H1 (cell line): Measurements from ENCODE around the gene ITPR1.

Experiments
- ASH2L ChIP-seq: fragments of 200-600, 300-600 bp; sonication (generic); IDR thresholded peaks from one replicate; pipeline ENCODE4 v1.7.1; 2017; ENCODE audit warnings: low read length
- CEBPB ChIP-seq: IDR thresholded peaks from 2 replicates; pipeline ENCODE4 v1.6.1; 2012; ENCODE audit warnings: low read depth, low read length
- JUND ChIP-seq: IDR thresholded peaks from 2 replicates; pipeline ENCODE4 v1.6.1; 2011; ENCODE audit warnings: mild to moderate bottlenecking, improper control_type of control experiment, low read length
- POU5F1 ChIP-seq: IDR thresholded peaks from 2 replicates; pipeline ENCODE4 v1.6.1; 2011; ENCODE audit warnings: low read depth, mild to moderate bottlenecking, low read length, moderate library complexity
- RAD21 ChIP-seq, 2 experiments: IDR thresholded peaks in 1 of 2; conservative IDR thresholded peaks in 1 of 2; 2 replicates each; pipeline ENCODE4 v1.6.1; 2011; ENCODE audit warnings: low read depth in 2 of 2, low read length in 2 of 2, improper control_type of control experiment in 1 of 2, inconsistent platforms in 1 of 2, mild to moderate bottlenecking in 1 of 2, moderate library complexity in 1 of 2
- TAF1 ChIP-seq: IDR thresholded peaks from 2 replicates; pipeline ENCODE4 v1.6.1; 2011; ENCODE audit warnings: mild to moderate bottlenecking, low read depth, low read length
- TF ChIP-seq, protein P1 (sequence below), 3 experiments: IDR thresholded peaks; 1 replicate in 2 of 3; 2 replicates in 1 of 3; pipeline versions ENCODE4 v1.5.1 to v1.6.1; 2011; ENCODE audit warnings: low read length in 3 of 3, mild to moderate bottlenecking in 3 of 3, inconsistent platforms in 2 of 3, low read depth in 1 of 3, moderate library complexity in 1 of 3; ENCODE audit not compliant: insufficient read depth in 1 of 3; ENCODE audit errors: control extremely low read depth in 1 of 3
- TF ChIP-seq, protein P2 (sequence below): fragments of 300-600 bp; sonication (generic); IDR thresholded peaks from 2 replicates; pipeline ENCODE4 v1.7.1; 2012; ENCODE audit warnings: low read length, moderate library complexity, mild to moderate bottlenecking, inconsistent platforms; ENCODE audit not compliant: insufficient replicate concordance

DNA sequence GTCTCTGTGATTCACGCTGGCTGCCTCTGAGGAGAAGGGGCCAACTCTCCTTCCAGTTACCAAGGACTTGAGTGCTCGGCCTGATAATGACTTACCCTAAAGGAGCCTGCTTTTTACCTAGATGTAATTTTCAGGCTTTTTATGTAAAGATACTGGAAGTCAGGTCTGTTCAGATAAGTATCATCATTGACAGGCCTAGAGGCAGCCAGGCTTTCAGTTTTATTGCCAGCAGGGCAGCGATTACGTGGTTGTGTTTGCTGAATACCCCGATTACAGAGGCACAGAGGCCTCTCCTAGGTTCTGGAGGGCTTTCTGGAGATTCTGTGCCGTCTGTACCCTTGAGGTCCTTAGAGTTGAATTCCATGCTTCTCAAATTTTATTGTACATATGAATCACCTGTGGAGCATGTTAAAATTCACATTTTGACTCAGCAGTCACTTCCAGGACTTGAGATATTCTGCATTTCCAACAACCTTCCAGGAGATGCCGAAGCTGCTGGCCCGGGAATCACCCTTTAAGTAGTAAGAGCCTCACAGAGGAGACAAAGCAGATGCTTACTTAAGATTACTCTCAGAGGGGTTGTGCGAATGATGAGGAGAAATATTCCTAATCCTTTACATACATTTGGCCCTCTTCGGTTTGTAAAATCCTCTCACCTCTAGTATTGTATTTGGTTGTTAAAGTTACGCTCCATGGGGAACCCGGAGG is 326.0 kb downstream of the ITPR1 start:
- TF ChIP-seq CEBPB (no peak), POU5F1 (no peak), TAF1 (no peak), ASH2L (no peak), RAD21 (IDR thresholded peaks at IDR 0.05 in 1 of 2, conservative IDR thresholded peaks at IDR 0.05 in 1 of 2; ENCODE audit: low read depth in 2 of 2, low read length in 2 of 2) (no peak), JUND (no peak)
- TF ChIP-seq, protein P1, sequence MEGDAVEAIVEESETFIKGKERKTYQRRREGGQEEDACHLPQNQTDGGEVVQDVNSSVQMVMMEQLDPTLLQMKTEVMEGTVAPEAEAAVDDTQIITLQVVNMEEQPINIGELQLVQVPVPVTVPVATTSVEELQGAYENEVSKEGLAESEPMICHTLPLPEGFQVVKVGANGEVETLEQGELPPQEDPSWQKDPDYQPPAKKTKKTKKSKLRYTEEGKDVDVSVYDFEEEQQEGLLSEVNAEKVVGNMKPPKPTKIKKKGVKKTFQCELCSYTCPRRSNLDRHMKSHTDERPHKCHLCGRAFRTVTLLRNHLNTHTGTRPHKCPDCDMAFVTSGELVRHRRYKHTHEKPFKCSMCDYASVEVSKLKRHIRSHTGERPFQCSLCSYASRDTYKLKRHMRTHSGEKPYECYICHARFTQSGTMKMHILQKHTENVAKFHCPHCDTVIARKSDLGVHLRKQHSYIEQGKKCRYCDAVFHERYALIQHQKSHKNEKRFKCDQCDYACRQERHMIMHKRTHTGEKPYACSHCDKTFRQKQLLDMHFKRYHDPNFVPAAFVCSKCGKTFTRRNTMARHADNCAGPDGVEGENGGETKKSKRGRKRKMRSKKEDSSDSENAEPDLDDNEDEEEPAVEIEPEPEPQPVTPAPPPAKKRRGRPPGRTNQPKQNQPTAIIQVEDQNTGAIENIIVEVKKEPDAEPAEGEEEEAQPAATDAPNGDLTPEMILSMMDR (IDR thresholded peaks at IDR 0.05; ENCODE audit: control extremely low read depth in 1 of 3, insufficient read depth in 1 of 3, low read depth in 1 of 3, low read length in 3 of 3) = no peak
- TF ChIP-seq, protein P2, sequence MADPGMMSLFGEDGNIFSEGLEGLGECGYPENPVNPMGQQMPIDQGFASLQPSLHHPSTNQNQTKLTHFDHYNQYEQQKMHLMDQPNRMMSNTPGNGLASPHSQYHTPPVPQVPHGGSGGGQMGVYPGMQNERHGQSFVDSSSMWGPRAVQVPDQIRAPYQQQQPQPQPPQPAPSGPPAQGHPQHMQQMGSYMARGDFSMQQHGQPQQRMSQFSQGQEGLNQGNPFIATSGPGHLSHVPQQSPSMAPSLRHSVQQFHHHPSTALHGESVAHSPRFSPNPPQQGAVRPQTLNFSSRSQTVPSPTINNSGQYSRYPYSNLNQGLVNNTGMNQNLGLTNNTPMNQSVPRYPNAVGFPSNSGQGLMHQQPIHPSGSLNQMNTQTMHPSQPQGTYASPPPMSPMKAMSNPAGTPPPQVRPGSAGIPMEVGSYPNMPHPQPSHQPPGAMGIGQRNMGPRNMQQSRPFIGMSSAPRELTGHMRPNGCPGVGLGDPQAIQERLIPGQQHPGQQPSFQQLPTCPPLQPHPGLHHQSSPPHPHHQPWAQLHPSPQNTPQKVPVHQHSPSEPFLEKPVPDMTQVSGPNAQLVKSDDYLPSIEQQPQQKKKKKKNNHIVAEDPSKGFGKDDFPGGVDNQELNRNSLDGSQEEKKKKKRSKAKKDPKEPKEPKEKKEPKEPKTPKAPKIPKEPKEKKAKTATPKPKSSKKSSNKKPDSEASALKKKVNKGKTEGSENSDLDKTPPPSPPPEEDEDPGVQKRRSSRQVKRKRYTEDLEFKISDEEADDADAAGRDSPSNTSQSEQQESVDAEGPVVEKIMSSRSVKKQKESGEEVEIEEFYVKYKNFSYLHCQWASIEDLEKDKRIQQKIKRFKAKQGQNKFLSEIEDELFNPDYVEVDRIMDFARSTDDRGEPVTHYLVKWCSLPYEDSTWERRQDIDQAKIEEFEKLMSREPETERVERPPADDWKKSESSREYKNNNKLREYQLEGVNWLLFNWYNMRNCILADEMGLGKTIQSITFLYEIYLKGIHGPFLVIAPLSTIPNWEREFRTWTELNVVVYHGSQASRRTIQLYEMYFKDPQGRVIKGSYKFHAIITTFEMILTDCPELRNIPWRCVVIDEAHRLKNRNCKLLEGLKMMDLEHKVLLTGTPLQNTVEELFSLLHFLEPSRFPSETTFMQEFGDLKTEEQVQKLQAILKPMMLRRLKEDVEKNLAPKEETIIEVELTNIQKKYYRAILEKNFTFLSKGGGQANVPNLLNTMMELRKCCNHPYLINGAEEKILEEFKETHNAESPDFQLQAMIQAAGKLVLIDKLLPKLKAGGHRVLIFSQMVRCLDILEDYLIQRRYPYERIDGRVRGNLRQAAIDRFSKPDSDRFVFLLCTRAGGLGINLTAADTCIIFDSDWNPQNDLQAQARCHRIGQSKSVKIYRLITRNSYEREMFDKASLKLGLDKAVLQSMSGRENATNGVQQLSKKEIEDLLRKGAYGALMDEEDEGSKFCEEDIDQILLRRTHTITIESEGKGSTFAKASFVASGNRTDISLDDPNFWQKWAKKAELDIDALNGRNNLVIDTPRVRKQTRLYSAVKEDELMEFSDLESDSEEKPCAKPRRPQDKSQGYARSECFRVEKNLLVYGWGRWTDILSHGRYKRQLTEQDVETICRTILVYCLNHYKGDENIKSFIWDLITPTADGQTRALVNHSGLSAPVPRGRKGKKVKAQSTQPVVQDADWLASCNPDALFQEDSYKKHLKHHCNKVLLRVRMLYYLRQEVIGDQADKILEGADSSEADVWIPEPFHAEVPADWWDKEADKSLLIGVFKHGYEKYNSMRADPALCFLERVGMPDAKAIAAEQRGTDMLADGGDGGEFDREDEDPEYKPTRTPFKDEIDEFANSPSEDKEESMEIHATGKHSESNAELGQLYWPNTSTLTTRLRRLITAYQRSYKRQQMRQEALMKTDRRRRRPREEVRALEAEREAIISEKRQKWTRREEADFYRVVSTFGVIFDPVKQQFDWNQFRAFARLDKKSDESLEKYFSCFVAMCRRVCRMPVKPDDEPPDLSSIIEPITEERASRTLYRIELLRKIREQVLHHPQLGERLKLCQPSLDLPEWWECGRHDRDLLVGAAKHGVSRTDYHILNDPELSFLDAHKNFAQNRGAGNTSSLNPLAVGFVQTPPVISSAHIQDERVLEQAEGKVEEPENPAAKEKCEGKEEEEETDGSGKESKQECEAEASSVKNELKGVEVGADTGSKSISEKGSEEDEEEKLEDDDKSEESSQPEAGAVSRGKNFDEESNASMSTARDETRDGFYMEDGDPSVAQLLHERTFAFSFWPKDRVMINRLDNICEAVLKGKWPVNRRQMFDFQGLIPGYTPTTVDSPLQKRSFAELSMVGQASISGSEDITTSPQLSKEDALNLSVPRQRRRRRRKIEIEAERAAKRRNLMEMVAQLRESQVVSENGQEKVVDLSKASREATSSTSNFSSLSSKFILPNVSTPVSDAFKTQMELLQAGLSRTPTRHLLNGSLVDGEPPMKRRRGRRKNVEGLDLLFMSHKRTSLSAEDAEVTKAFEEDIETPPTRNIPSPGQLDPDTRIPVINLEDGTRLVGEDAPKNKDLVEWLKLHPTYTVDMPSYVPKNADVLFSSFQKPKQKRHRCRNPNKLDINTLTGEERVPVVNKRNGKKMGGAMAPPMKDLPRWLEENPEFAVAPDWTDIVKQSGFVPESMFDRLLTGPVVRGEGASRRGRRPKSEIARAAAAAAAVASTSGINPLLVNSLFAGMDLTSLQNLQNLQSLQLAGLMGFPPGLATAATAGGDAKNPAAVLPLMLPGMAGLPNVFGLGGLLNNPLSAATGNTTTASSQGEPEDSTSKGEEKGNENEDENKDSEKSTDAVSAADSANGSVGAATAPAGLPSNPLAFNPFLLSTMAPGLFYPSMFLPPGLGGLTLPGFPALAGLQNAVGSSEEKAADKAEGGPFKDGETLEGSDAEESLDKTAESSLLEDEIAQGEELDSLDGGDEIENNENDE = no peak
